Umbilical cord (tissue), 2 donors: ENCODE data around the gene GRIK5. TPM values are rescaled to one million over a fixed set of nuclear protein-coding genes. Genes with fewer than 3 reads are reported as not detected.
"Not testable (repeated sequence)": the region's sequence is repeated elsewhere in the genome, so short reads cannot be mapped to it uniquely, and the experiment has no call there.

Experiments
- DNase-seq: peaks from one replicate; pipeline ENCODE4 v3.0.0-alpha.2; 2015; ENCODE audit warnings: low spot score
- total RNA-seq: library from RNA; depleted of rRNA; stranded (reverse); fragments of >200 nt; gene quantifications from one replicate; pipeline ENCODE4 v1.2.3, GENCODE V29; 2014; ENCODE audit warnings: low replicate concordance; ENCODE audit not compliant: insufficient read depth

The GRIK5 gene
- total RNA-seq, 1 donor from 2014 or later, result not detected

DNA sequence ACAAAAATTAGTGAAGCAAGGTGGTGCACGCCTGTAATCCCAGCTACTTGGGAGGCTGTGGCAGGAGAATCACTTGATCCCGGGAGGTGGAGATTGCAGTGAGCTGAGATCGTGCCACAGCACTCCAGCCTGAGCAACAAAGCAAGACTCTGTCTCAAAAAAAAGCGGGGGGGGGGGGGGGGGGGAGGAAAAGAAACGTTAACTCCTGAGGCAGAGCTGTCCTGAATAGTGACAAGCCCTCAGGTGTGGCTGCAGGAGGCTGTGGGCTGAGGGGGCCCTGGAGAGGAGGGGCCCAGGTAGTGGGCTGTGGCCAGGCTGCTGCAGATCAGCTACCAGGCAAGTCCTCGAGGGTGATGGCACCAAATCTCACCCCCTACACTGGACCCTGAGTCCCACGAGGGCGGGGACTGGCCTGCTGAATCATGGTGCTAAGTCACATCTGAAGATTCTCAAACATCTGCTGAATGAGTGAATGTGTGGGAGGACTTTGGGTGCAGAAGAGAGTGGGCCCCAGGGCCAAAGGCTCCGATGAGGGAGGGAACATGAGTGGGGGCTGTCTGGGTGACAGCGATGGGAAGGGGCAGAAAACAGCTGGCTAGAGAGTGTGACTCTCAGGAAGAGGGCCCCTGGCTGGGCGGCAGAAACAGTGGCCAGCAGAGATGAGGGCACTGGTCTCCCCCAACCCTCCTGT lies 51.4 kb downstream of the GRIK5 start:
- no peak for DNase-seq

DNA sequence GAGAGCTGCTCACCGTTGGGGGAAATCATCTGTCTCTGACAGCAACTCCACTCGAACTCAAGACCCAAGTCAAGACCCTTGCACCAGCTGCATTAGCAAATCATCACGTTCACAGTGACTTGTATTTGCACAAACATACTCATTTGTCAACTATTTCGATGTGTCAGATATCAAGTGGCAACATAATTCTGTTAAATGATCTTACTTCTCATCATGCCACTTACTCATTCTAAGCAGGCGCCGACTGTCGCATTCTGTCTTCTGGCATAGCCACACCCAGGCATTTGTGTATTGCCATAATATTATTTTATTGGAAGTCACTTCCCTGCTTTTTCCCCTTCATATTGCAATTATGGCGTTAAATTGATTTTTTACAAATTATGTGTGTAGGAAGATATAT lies 53.0 kb downstream of the GRIK5 start:
- DNase-seq, result no peak

DNA sequence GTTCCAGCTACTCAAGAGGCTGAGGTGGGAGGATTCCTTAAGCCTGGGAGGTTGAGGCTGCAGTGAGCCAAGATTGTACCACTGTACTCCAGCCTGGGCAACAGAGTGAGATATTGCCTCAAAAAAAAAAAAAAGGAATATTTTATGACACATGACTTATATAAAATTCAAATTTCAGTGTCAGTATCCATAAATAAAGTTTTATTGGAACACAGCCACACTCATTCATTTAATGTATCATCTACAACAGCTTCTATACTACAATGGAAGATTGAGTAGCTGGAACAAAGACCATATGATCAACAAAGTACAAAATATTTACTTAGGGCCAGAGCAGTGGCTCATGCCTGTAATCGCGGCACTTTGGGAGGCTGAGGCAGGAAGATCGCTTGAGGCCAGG lies 57.3 kb downstream of the GRIK5 start:
- not testable (repeated sequence) for DNase-seq

DNA sequence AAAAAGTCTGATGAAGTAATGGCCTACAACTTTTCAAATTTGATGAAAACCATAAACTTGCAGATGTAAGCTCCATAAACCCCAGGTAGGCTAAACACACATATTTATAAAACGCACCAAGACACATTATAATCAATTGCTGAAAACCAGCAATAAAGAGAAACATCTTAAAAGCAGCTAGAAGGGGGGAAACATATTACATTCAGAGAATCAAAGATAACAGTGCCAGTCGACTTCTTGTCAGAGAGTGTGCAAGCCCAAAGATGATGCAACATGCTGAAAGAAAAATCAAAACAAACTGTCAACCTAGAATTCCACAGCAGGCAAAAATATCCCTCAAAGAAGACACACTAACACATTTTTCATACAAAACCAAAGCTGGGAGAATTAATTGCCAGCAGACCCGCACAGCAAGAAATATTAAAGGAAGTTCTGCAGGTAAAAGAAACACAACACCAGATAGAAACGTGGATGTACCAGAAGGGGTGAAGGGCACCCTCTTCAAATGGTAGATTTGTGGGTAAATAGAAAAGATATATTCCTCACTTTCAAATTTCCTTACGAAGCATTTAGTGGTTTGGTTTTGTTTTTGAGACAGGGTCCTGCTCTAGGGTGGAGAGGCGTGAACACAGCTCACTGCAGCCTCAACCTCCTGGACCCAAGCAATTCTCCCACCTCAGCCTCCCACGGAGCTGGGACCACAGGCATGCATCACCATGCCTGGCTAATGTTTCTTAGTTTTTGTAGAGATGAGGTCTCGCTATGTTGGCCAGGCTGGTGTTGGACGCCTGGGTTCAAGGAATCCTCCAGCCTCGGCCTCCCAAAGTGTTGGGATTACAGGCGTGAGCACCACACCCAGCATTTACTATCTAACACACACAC lies 59.5 kb downstream of the GRIK5 start:
- DNase-seq, result no peak

DNA sequence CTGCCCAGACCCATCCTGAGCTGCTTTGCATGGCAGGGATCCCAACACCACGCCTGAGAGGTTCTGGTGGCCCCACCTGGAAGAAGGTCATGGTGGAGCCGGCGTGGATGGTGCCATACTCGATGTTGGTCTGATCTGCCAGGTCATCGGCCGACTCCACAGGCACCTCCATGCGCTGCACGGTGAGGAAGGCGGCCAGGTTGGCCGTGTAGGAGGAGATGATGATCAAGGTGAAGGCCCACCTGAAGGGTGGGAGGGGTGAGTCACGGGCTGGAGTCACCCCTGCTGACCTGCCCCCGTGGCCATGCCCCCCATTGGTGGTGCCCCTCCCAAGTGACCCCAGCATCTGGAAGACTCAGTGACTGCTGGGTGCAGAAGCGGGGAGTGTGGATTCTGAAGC lies 63.4 kb downstream of the GRIK5 start:
- no peak for DNase-seq

DNA sequence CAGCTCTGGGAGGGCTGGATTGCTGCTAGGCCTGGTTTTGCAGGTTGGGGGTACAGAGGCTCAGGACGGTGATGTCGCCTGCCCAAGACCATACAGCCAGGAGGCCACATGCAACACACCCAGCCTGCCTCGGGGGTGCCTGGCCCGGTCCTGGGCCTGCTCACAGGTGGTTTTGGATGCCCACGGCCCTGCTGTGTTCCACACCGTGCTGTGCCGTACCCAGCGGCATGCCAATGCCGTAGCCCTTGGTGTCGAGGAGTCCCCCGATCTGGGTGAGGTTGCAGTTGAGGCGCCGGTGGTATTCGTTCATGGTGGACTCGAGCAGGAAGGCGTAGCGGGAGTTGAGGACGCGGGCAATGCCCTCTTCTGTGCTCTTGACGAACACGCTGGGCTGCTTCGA lies 64.5 kb downstream of the GRIK5 start:
- DNase-seq, result no peak

DNA sequence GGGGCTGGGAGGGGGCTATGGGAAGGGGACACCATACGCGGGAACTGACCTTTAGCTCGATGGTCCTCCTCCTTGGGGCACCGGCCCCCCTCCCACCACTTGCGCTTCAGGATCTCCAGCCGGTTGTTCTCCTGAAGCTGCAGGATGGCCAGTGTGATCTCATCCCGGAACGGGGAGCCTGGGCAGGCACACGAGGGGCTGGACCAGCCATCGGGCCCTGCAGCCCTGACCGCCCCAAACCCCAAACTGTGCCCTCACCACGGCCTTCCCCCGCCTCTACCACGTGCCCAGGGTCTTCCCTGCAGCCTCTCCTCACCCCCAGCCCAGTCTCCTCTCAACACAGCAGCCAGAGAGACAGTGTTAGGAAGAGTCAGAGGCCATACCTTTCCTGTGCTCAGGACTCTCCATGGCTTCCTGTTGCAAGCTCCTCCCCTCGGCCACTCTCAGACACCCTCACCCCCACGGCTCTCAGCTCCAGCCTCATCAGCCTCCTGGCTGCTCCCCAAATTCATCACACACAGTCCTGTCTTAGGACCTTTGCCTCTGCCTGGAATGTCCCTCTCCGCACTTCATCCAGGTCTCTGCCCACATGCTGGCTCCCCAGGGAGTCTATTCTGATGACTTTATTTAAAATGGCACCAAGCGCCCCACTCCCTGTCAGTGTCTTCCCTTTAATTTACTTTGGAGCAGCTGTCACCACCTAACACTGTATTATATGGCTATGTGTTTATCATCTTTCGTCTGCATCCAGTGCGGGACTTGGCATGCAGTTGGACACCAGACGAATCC lies 66.3 kb downstream of the GRIK5 start:
- no peak for DNase-seq

DNA sequence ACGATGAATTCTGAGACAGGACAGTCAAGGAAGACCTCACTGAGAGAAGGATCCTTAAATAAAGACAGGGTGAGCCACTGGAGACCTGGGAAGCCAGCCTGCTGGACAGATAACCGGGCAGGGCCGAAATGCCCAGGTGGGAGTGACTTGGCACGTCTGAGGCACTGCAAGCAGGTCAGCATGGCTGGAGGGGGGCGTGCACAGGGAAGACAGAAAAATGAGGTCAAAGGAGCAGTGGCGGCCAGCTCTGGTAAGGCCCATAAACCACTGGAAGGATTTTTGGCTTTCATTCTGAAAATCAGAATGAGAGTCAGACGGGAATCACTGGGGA lies 70.2 kb downstream of the GRIK5 start:
- DNase-seq, result no peak

DNA sequence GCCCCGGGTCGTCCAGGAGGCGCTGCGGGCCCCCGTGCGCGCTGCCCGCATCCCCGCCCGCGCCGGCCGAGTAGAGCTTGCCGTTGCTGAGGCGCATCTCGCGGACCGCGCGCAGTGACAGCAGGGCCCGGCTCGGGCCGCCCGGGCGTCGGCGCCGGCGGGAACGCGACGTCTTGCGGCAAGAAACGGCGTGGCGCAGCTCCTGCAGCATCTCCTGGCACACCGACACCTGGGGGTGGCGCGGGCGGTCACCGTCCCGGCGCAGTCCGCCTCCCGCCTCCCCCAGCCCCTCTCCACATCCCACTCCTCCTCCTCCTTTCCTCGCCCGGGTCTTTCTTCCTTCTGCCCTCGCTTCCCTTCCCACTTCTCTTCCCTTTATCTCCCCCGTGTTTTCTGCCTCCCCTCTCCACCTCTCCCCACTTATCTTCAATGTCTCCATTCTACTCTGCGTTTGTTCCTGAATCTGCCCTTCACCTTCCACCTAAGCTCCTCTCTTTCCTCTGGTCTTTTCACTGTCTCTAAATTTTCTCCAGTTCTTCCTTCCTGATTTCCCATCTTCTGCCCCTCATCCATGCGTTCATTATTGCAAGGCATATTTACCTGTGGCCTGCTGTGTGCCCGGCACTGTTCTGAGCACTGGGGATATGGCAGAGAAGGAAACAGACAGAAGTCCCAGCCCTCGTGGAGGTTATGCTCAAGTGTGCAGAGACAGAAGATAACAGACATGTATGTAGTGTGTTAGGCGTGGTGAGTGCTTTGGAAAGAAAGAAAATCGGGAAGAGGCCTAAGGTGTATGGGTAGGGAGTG lies 70.7 kb downstream of the GRIK5 start:
- DNase-seq, result no peak

DNA sequence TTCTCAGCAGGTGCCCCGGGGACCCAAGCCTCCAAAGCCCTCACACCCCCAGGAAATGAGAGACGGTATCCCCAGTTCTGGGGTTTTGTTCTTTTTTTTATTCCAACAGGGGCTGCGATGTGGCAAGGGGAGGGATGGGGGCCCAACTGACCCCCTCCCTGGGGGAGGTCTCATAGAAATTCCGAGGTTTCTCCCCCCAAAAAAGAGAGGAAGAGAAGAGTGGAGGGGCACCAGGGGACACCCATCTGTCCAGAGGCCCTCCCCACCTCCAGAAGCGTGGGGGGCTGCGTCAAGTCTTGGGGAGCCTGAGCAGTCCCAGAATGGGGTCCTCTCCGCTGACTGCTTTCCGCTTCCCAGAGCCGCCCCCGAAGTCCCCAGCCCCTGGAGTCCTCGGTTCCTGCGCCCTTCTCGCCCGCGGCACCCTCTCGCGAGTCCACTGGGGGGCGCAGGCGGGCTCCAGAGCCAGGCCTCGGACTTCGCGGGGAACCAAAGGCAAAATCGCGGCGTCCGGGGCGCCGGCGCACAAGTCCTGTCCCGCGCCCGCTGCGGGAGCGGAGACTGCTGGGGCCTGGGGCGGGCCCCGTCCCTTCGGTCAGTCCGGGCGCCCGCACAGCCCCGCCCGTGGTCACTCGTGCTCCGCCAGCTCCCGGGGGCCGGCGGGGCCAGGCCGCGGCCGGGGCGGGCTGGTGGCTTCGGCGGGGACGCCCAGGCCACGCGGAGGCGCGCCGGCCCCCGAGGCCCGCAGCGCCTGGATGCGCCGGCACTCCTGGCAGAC lies 71.6 kb downstream of the GRIK5 start:
- DNase-seq, result no peak

DNA sequence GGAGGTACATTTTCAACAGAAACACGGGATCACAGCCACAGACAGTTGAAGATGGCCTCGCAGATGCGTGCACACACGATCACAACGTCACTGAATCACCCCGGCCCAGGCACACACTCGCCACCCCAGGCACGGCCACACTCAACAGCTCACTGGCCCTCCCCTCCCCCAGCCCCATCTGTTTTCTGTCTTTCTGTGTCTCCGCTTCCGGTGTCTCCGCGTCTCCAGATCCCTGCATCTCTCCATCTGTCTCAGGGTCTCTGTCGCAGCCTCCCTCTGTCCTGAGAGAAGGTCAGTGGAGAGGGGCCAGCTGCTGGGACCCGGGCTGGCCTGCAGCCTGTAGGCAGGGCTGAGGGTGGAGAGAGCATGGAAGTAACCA lies 72.2 kb downstream of the GRIK5 start:
- DNase-seq, result no peak

DNA sequence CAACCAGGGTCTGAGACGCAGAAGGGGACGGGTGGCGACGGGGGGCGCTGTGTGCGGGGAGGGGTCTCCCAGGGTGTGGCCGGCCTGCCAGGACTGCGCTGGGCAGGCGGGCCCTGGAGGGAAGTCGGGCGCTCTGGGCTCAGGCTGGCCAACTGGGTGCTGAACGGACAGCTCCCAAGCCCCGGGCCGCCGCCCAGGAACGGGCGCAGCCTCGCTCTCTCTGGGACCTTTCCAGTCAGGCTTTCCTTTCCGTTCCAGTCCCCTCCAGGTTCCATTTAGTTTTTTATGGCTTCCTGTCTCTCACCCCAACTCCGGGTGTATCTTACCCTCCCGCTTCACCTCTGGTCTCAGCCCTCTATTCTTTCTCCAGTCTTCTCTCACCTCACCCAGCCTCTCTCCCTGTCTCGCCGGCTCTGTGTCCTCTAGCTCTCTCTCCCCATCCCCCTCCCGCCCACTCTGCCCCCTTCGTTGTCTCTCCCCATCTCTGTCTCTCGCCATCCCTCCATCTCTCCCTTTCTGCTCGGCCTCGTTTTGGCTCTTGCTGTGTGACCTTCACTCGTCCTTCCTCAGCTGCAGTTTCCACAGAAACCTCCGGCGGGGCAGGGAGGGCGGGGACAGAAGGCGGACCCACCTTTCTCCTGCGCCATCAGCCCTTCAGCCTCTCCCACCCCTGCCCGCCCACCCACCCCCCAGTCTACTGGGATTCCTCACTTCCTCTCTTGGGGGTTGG lies 72.7 kb downstream of the GRIK5 start:
- DNase-seq, result peak; percentile 32

DNA sequence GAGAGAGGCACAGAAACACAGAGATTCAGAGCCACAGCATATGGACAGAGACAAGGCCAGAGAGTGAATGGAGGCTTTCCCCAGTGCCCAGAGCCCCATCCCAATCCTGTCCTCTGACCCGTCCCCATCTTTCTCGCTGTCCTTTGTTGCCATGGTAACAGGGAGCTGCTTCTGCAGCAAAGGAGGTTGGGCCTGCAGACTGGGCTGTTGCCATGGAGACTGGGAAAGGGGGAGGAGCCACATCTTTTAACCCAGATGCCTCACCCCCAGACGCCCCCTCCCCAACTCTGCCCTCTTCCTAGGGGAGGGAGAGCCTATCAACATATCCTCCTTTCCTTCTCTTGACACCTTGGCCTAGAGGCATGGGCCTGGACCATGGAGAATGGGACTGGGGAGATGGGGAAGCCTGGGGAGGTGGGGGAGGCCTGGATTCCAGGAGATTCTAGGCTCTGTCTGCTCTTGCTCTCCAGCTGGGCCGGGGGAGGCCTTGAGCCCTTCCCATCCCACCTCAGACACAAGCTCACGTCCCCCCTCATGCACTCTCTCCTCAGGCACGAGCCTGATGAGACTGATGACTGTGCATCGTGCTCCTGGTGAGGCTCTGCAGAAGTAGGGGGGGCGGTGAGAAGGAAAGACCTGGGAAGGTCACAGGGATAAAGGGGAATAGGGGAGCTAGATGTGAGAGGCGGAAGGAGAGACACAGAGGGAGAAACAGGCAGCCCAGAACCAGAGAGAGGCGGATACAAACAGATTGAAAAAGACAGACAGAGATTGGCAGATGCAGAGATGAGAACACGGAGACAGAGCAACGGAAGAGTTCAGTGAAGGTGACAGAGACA lies 73.8 kb downstream of the GRIK5 start:
- no peak for DNase-seq

DNA sequence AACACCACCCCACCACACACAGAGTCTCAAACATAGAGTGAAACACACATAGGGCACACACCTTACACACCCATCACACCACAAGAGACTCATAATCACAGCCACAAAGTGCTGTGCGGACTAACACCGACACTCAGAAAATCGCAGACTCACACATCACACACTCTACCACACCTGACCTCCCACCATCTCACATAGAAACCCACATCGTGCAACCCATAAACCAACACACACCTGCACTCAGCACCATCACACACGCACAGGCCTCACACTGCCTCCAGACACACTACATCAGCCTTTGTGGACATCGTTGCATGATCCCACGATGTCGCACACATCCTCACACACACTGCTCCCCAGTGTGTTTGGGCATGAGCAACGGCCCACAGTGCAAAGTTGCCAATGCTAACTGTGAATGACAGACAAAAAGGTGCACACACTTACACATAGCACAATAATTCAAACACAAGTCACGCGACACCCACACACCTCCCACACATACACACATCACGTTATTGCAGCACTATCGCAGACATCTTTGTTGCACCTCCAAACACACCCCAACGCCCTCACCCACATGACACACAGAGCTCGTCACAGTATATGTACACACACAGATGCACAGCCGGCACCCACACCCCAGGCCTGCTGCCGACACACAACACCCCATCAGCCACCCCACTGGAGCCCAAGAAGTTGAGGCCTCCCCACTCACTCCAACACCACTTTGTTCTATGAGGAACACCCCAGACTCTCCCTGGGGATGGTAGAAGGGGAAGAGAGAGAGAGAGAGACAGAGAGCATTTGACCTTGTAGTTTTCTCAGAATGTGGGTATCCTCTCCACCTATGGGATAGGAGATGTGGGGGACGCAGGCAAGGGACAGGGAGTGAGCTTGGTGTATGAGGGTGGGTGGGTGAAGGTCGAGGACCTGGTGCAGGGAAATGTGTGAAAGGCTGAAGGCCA lies 74.7 kb downstream of the GRIK5 start:
- DNase-seq, result no peak

DNA sequence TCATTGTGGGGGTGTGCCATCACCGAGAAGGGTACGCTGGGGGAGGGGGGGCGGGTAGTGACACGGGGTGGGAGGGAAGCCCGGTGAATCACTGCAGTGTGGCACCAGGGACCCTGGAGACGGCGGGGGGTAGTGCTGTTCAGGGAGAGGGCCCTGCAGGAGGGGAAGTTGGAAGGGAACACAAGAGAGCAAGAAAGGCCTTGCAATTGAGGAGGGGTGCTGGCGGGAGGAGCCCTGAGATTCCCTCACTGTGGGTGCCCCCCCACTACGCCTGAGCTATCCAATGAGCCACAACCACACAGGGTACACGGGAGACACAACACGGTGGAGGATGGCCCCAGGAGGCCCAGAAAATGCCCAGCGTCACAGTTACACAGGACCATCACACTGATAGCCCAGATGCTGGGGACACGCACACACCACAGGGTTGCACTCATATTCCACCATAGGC lies 75.5 kb downstream of the GRIK5 start:
- DNase-seq, result no peak

DNA sequence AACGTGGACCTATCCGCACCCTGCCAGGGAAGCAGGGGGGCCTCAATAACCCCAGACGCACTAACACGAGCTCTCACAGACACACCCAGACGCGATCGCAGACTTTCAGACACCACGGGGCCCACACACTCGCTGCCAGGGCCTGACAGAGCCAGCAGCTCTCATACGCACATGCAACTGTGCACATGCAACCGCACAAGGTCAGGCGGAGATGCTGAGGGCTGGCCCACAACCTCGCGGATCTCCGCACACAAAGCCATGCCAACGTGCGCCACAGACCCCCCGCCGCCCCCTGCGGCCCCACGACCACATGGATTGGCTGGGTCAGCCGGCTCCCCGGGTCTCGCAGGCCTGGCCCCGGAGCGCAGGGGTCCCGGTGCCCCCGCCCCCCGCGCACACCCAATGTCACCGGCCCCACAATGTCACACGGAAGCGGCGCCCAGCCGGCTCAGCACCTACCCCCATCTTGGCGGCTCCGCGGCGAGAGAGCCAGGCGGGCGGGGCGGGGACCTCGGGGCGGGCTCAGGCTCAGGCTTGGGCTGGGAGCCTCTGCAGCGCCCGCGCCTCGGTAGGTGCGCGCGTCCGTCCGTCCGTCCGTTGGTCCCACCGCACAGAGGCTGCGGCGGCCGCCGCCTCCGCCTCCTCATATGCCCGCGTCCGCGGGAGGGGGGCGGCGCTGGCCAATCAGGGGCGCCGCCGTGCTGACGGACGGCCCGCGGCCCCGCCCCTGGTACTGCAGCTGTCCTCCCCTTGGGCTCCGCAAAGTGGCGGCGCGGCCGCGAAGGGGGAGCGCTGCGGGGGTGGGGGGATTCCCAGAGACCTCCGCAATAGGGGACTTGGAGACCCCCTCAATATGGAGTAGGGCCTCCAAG lies 76.2 kb downstream of the GRIK5 start, which contains the start of gene ATP1A3:
Gene ATP1A3 (minus strand): TSS at position 619 of the 872 bp plus-strand sequence. CDS start 154 bp downstream, at position 465.
- peak; percentile 67 for DNase-seq
